ENCODE data around the gene NAP1L4.
A peak's percentile ranks its signal among the peaks of the same experiment; 100 is the strongest.

The NAP1L4 gene

GRCh38 chr11:2992234-2992996 lies at the start of gene NAP1L4:
NAP1L4 (minus strand) TSS chr11:2992329; CDS start chr11:2979220, 13,109 bp downstream.
- peak; percentile 95 for DNase-seq (ENCODE audit: low read depth)

GRCh38 chr11:3040881-3041280 lies 48.8 kb upstream of the NAP1L4 start:
- no peak for DNase-seq (ENCODE audit: low read depth)

GRCh38 chr11:3037945-3038271 lies 45.8 kb upstream of the NAP1L4 start:
- DNase-seq (ENCODE audit: low read depth): no peak

GRCh38 chr11:3037040-3037944 lies 45.2 kb upstream of the NAP1L4 start:
- no peak for DNase-seq (ENCODE audit: low read depth)

- no peak for DNase-seq (ENCODE audit: low read depth)
Observed at GRCh38 chr11:3036419-3036818, 44.3 kb upstream of the NAP1L4 start.

- DNase-seq (ENCODE audit: low read depth): no peak
Observed at GRCh38 chr11:3035333-3035732, 43.2 kb upstream of the NAP1L4 start.

GRCh38 chr11:3030289-3031070 lies 38.4 kb upstream of the NAP1L4 start:
- DNase-seq (ENCODE audit: low read depth): no peak

GRCh38 chr11:3028813-3029212 lies 36.7 kb upstream of the NAP1L4 start:
- no peak for DNase-seq (ENCODE audit: low read depth)

GRCh38 chr11:3026803-3027202 lies 34.7 kb upstream of the NAP1L4 start:
- DNase-seq (ENCODE audit: low read depth): no peak

- no peak for DNase-seq (ENCODE audit: low read depth)
Observed at GRCh38 chr11:3022982-3023381, 30.9 kb upstream of the NAP1L4 start.

GRCh38 chr11:3022300-3022967 lies 30.3 kb upstream of the NAP1L4 start:
- no peak for DNase-seq (ENCODE audit: low read depth)

- DNase-seq (ENCODE audit: low read depth): no peak
Observed at GRCh38 chr11:3021125-3021524, 29.0 kb upstream of the NAP1L4 start.

- DNase-seq (ENCODE audit: low read depth): no peak
Observed at GRCh38 chr11:3020011-3020410, 27.9 kb upstream of the NAP1L4 start.

- no peak for DNase-seq (ENCODE audit: low read depth)
Observed at GRCh38 chr11:3018596-3018995, 26.5 kb upstream of the NAP1L4 start.

GRCh38 chr11:3016861-3017260 lies 24.7 kb upstream of the NAP1L4 start:
- DNase-seq (ENCODE audit: low read depth): no peak

- DNase-seq (ENCODE audit: low read depth): no peak
Observed at GRCh38 chr11:3015796-3016195, 23.7 kb upstream of the NAP1L4 start.

GRCh38 chr11:3014943-3015342 lies 22.8 kb upstream of the NAP1L4 start:
- no peak for DNase-seq (ENCODE audit: low read depth)

- DNase-seq (ENCODE audit: low read depth): no peak
Observed at GRCh38 chr11:3014057-3014938, 22.2 kb upstream of the NAP1L4 start.

- DNase-seq (ENCODE audit: low read depth): no peak
Observed at GRCh38 chr11:3011891-3012885, 20.1 kb upstream of the NAP1L4 start.

All from HS-27A (cell line).